GM19351 (cell line): ENCODE measurements around the gene SNED1.

Experiments
- ATAC-seq: cut with Tn5 transposase; IDR thresholded peaks from one replicate; pipeline ENCODE4 v1.9.1; 2021; ENCODE audit warnings: mild to moderate bottlenecking, moderate library complexity; ENCODE audit not compliant: unreplicated experiment

The SNED1 gene

DNA sequence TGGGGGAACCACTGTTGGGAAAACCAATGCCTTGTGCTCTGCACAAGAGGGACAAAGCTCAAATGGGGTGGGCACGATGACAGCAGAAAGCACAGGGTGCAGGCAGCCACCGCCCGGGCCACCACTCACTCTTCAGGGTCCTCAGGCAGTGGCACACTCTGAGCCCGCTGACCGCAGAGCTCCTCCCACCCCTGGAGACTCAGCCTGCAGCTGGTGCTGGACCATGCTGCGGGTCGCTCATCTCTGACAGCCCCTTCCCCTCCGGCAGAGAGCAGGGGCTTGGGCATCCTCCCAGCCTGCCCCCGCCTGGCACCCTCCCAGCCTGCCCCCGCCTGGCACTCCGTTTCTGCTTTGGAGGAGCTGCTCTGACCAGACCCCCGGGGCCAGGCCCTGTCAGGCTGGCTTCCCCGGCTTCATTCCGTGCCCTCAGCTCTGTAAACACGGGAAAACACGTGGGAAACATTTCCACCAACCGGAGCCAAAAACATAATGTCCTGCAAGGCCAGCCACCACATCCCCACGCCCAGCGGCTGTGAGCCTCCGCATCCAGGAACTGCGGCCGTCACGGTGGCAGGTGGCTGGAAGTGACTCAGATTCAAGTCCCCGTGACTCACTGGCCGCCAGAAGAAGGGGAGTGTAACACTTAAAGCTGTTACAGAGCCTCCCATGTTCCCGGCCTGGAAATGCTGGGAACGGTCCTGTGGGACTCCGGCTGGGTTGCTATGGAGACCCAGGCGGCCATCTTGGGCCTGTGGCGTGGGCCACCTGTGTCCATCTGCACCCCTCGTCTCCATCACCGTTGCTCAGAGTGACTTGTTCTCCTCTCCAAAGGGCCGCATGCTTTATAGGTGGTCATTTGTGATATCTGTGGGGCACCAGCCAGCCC, 6.8 kb upstream of the SNED1 start:
- no peak for ATAC-seq

DNA sequence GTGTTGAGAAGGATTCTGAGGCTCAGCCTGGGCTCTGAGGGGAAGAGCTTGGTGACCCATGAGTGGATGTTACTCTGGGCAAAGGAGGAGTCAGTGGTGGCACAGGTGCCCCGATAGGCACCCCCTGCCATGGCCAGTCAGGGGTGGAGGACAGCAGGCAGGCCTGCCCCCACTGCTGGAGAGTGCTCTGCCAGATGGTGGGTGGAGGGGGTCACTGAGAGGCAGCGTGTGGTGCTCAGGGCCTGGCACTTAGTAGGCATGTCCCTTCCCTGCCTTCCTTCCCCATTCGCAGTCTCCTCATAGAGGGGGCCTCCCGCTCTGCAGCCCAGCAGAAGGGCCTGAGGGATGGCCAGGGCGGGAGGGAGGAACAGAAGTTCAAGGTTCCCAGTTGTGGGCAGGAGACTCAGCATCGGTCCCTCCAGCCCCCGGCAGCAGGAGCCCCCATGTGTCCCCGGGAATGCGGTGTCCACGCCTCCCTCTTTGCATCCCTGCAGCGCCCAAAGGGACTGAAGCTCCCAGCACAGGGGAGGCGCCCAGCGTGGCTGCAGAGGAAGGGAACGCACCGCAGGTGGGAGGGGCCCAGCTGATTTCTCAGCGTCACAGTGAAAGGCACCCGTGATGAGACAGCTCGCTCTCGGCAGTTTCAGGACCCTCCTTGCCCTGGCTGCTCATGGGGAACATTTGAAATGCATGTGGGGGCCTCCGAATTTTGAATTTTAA, 5.7 kb upstream of the SNED1 start:
- ATAC-seq, result no peak

- ATAC-seq, result no peak
Observed at GRCh38 chr2:240993446-240994170, 4.8 kb upstream of the SNED1 start.

GRCh38 chr2:240994171-240994896, 4.1 kb upstream of the SNED1 start:
- ATAC-seq, result no peak

GRCh38 chr2:240995041-240996021, 3.1 kb upstream of the SNED1 start:
- no peak for ATAC-seq

- ATAC-seq, result no peak
Observed at GRCh38 chr2:240996161-240996833, 2.1 kb upstream of the SNED1 start.

- ATAC-seq, result no peak
Observed at GRCh38 chr2:240996834-240997140, 1.6 kb upstream of the SNED1 start.

- no peak for ATAC-seq
Observed at GRCh38 chr2:240997141-240997855, 1.1 kb upstream of the SNED1 start.

- no peak for ATAC-seq
Observed at GRCh38 chr2:240998706-240998994, 232 bp downstream of the SNED1 start.

DNA sequence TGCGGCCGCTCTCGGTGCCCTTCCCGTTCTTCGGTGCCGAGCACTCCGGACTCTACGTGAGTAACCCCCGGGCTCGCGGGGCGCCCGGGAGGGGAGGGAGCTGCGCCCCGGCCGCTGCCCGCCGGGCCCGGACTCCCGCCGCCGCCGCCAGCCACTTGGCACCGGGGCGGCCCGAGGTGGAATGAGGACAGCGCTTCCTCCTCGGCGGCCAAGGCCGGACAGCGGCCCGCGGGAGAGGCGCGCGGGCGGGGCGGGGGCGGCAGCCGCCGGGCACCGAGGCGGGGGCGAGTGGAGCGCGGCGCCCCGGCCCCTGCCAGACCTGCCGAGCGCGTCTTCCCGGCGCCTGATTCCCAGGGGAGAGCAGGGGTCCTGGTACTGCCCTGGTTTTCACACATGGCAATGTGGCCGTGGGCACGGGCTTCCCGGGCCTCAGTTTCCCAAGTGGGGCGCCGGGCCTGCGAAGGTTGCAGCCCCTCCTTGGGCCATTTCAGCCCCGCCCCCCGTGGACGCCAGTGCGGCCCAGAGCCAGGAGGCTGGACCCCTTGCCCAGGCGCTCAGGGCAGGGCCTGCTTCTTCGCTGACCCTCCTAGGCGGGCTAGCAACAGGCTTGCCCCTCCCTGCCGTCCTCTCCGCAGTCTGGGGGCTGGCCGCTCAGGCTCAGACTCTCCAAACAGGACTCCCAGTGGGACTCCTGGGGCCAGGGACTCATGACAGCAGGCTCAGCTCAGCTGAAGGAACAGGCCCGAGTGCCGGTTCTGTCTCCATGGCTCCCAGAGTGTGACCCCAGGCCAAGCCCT, 775 bp downstream of the SNED1 start:
- no peak for ATAC-seq

DNA sequence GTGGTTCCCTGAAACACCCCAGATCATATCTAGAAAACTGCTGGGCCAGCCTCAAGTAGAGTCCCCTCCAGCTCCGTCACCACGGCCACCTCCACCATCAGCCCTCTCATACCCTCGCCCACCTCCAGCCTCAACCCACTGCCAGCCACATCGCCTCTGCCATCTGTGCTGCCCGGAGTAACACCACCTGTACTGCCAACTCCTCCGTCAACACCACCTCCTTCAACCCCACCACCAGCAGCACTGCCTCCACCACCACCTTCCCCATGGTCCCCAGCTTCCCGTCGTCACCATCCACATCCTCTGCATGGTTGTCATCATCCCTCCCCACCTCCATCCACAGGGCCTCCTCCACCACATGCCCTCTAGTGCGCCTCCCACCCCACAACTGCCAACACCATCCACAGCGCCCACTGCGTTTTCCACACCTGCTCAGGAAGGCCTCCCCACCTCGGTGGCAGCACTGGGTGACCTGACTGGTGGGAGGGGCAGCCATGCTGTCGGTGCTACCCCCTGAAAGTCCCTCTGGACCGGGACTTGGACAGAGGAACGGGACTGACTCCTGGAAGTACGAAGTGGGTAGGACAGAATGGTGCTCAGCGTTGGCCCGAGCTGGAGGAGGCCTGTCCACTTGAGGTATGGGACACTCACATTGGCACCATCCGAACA, 1.6 kb downstream of the SNED1 start:
- ATAC-seq, result no peak

- no peak for ATAC-seq
Observed at GRCh38 chr2:241000831-241001321, 2.5 kb downstream of the SNED1 start.

GRCh38 chr2:241001413-241002274, 3.2 kb downstream of the SNED1 start:
- no peak for ATAC-seq

DNA sequence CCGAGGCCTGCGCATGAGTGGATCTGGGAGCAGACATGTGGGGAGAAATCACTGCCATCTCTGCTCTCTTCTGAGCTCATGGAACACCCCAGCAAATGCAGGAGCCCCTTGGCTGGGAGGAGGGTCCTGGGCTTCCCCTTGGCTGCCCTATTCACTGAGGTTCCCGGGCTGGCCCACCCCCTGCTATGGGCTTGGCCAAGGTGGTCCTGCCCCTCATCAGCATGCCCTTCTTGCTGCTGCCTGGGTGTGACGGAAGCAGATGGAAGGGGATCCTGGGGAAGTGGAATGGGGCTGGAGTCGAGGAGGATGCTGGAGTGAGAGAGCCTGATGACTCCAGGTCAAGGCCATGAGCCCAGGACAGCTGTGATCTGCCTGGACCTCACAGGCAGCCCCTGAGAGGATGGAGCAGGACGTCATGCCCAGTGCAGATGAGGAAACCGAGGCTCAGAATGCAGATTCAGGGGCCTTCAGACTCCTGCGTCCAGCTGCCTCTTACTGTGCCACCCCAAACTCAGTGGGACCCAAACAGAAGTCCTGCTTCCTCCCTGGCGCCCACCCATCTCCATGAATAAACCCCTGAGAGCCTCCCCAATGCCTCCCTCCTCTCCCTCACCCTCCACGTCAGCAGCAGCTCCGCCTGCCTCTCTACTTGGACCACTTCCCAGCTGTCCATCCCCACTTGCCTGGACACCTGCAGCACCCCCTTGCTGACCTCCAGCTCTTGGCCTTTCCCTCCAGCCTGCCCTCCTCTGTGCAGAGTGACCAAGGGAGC, 4.0 kb downstream of the SNED1 start:
- ATAC-seq, result no peak

- no peak for ATAC-seq
Observed at GRCh38 chr2:241003047-241003360, 4.6 kb downstream of the SNED1 start.

- no peak for ATAC-seq
Observed at GRCh38 chr2:241003369-241003768, 5.0 kb downstream of the SNED1 start.
